Activated CD4-positive, alpha-beta T cell treated with anti-CD3 and anti-CD28 coated beads for 36 hours (primary cell): ENCODE measurements around the gene GALNT16. TPM values are rescaled to one million over a fixed set of nuclear protein-coding genes. Genes with fewer than 3 reads are reported as not detected.

Source experiments
- ATAC-seq: fragments of 200-7000 bp; cut with Tn5 transposase; one replicate; pipeline ENCODE4 v1.10.0; 2021; ENCODE audit warnings: mild to moderate bottlenecking, moderate library complexity
- CTCF ChIA-PET: fragments of 350-600 bp; sonication (Branson Sonifier 250); formaldehyde crosslinking; loops from one replicate; lab custom pipeline; 2021; ENCODE audit warnings: antibody characterized with exemption; lab: Charles Lee
- POLR2A ChIA-PET: fragments of 350-600 bp; sonication (Branson Sonifier 250); formaldehyde crosslinking; loops from one replicate; lab custom pipeline; 2021; ENCODE audit warnings: antibody characterized with exemption, inconsistent platforms; lab: Charles Lee
- DNase-seq: peaks from one replicate; pipeline ENCODE4 v3.0.0-alpha.2; 2020
- H3K27ac Mint-ChIP-seq: one replicate; pipeline ENCODE4 v1.8.0; 2021; ENCODE audit warnings: mixed read lengths
- H3K27me3 Mint-ChIP-seq: one replicate; pipeline ENCODE4 v1.8.0; 2021; ENCODE audit warnings: mixed read lengths
- H3K36me3 Mint-ChIP-seq: one replicate; pipeline ENCODE4 v1.8.0; 2021; ENCODE audit warnings: low read depth, mixed read lengths
- H3K4me1 Mint-ChIP-seq: one replicate; pipeline ENCODE4 v1.8.0; 2021; ENCODE audit warnings: mixed read lengths
- H3K4me3 Mint-ChIP-seq: one replicate; pipeline ENCODE4 v1.8.0; 2021; ENCODE audit warnings: mild to moderate bottlenecking, moderate library complexity, mixed read lengths
- H3K9me3 Mint-ChIP-seq: one replicate; pipeline ENCODE4 v1.8.0; 2021; ENCODE audit warnings: low read depth, mixed read lengths
- intact Hi-C, 2 experiments: fragments of 100-400 bp; cut with DNase I in 1 of 2; cut with micrococcal nuclease in 1 of 2; formaldehyde crosslinking; loops; one replicate each; pipeline versions ENCODE4 v1.14.2 to v1.15.1; 2022 to 2024; cut with DNase I, micrococcal nuclease
- total RNA-seq, 2 experiments: library from RNA; stranded (reverse); gene quantifications; one replicate each; pipeline ENCODE4 v1.2.3, GENCODE V29; 2021

GALNT16 gene
- total RNA-seq, 2 experiments from 2014 or later: 0.14 TPM; not detected in 1

DNA sequence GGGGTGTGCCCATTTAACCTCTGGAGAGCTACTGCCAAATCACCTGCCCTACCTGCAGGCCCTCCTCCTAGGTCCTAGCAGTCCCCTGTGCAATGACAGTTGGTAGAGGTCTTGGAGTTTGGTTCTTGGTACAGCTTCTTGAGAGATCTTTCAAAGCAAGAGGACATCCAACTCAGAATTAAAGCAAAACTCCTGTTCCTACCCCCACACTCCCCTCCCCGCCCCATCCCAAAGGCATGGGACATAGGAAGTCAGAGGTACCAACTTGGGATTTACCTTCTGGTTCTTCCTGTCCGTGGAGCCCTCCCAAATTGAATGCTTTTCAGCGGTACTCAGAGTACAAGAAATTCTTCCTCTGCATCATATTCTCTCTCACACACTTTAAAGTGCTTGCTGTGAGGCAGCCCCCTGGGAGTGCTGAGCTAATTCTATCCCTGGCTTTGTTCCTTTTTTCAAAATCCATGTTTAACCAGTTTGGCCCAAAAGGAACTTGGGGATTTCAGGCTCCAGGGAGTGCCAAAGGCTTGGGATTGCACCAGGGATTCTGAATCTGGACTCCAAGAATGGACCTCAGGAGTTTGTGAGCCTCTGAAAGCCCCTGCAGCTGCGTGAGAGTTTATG lies 40.8 kb downstream of the GALNT16 start:
- intact Hi-C loops: no loop called here
- ATAC-seq (no peak), DNase-seq (no peak)
- H3K4me1 Mint-ChIP-seq: no peaks in the 10 kb centered on the region
- H3K27ac Mint-ChIP-seq: no peak overlapping the region
- H3K27me3 Mint-ChIP-seq: peaks cover 2% of the 10 kb centered on the region
- H3K4me3 Mint-ChIP-seq: no peak overlapping the region
- no peaks in the 10 kb centered on the region for H3K36me3 Mint-ChIP-seq
- ChIA-PET POLR2A (no interaction called here), CTCF (interaction anchor here (0.7 to 1.8 kb wide), 2 partner anchors 9 to 159 kb away, joined by 3 to 6 read pairs; no protein-coding TSS in a partner anchor)
- no peaks in the 10 kb centered on the region for H3K9me3 Mint-ChIP-seq

DNA sequence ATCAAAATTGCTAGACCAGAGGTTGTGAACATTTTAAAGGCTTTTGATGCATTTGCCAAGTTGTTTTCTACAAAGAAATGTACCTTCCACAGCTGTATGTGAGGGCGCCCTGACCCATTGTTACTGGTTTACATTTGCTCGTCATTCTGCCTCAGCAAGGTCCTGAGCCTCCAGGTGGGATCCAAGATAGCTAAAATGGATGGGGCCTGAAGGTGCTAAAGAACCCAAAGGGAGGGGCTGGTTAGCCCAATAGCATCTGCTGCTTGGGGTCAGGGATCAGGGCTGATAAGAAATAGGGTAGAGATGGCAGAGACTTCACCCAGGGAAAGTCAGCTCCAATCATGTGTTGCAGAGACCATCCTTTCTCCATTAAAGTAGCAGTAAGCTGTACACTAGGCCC lies 43.1 kb downstream of the GALNT16 start:
- no peaks in the 10 kb centered on the region for H3K9me3 Mint-ChIP-seq
- ATAC-seq (no peak), DNase-seq (no peak)
- POLR2A ChIA-PET: no interaction called here
- no peak overlapping the region for H3K4me3 Mint-ChIP-seq
- H3K36me3 Mint-ChIP-seq: no peaks in the 10 kb centered on the region
- CTCF ChIA-PET: interaction anchor here (1.0 kb wide), 1 partner anchor 42 kb away, joined by 3 read pairs; no protein-coding TSS in a partner anchor
- no peak overlapping the region for H3K27ac Mint-ChIP-seq
- peaks cover 9% of the 10 kb centered on the region for H3K27me3 Mint-ChIP-seq
- intact Hi-C loops: no loop called here
- H3K4me1 Mint-ChIP-seq: no peaks in the 10 kb centered on the region

DNA sequence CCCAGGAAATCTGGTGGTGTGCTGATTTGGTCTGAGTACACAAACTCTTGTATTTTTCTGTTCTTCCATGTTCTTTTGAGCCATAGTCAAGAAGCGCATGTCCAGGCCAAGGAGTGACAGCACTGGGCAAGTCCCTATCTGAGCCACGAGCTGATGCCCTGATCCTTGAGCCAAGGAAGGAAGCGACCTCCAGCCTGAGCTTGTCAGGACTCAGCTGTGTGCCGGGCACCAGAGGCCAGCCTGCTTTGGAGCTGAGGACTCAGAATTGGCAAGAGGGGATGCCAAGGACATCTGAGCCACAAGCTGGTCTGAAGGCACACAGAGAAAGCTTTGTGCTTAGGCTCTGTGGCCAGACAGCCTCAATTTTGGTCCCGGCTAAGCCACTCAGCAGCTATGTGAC lies 52.6 kb downstream of the GALNT16 start:
- no peak overlapping the region for H3K27ac Mint-ChIP-seq
- ChIA-PET POLR2A (no interaction called here), CTCF (interaction anchor here (0.5 kb wide), 1 partner anchor 148 kb away, joined by 3 read pairs; no protein-coding TSS in a partner anchor)
- H3K4me1 Mint-ChIP-seq: no peaks in the 10 kb centered on the region
- H3K4me3 Mint-ChIP-seq: no peak overlapping the region
- DNase-seq (no peak), ATAC-seq (no peak)
- H3K9me3 Mint-ChIP-seq: peaks cover 4% of the 10 kb centered on the region
- H3K27me3 Mint-ChIP-seq: peaks cover 5% of the 10 kb centered on the region
- no peaks in the 10 kb centered on the region for H3K36me3 Mint-ChIP-seq
- intact Hi-C loops: no loop called here

DNA sequence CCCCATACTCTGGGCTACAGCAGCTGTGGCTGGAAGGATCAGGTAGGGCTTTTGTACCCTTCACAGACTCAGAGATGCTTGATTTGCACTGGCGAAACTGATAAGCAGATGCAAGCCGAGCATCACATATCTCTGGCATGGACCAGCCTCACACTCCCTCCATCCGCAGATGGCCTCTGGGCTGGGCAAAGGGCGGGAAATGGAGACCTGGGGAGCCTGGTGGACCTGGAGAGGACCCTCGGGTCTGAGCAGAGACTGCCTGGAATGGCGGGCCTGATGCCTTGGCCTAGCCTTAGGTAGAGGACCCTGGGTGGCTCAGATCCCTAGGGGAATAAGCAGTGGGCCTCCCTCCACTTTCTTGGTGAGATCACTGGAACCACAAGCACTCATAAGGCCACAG lies 53.2 kb downstream of the GALNT16 start:
- Mint-ChIP-seq H3K4me1 (no peaks in the 10 kb centered on the region), H3K27me3 (peaks cover 2% of the 10 kb centered on the region), H3K27ac (no peak overlapping the region), H3K4me3 (no peak overlapping the region), H3K36me3 (no peaks in the 10 kb centered on the region), H3K9me3 (peaks cover 4% of the 10 kb centered on the region)
- intact Hi-C loops: no loop called here
- ChIA-PET POLR2A (no interaction called here), CTCF (interaction anchor here (0.5 kb wide), 1 partner anchor 148 kb away, joined by 3 read pairs; no protein-coding TSS in a partner anchor)
- DNase-seq (no peak), ATAC-seq (no peak)

DNA sequence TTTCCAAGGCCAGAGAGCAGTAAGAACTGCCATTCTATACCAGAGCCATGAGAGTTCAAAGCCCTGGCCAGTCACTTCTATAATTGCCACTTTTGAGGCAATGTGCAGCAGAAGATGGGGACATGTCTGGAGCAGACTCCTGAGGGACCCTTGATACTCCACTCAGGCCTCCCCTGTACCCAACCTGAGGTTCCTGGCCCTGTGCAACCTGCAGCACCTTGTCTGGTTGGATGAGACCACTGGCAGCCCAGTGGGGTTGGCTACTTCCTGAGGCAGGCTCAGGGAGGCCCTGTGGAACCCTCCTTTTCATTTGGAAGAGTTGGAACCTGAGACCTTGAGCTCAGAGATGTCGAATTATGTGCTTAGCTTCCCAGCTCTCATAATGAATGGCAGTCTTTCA lies 54.4 kb downstream of the GALNT16 start:
- intact Hi-C loops: no loop called here
- DNase-seq: no peak
- ChIA-PET CTCF (interaction anchor here (0.7 to 1.5 kb wide), 3 partner anchors 16 to 146 kb away, joined by 3 to 5 read pairs (median 4); no protein-coding TSS in a partner anchor), POLR2A (interaction anchor here (0.7 kb wide), 1 partner anchor 54 kb away, joined by 3 read pairs; no protein-coding TSS in a partner anchor)
- Mint-ChIP-seq H3K36me3 (no peaks in the 10 kb centered on the region), H3K4me1 (no peaks in the 10 kb centered on the region), H3K9me3 (peaks cover 4% of the 10 kb centered on the region), H3K27me3 (peaks cover 2% of the 10 kb centered on the region), H3K27ac (no peak overlapping the region), H3K4me3 (no peak overlapping the region)
- no peak for ATAC-seq

DNA sequence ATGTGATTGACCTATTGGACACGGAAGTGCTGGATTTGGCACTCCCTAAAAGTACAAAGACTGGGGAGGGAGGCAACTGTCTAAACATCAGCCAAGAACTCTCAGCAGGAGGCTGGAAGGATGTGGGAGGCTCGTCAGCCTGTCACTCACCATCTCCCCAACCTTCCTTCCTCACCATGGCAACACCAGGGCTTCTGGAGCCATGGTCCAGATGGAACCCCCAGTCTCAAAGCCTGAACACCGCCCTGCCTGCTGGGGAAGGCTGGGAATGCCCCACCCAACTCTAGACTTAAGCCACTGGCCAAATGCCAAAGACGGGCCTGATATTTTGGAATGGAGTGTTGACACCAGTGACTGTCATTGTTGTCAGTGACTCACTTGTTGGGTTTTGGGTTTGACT lies 55.3 kb downstream of the GALNT16 start:
- DNase-seq (no peak), ATAC-seq (no peak)
- H3K9me3 Mint-ChIP-seq: peaks cover 4% of the 10 kb centered on the region
- CTCF ChIA-PET: interaction anchor here (0.5 to 1.5 kb wide), 2 partner anchors 40 to 145 kb away, joined by 3 to 4 read pairs; no protein-coding TSS in a partner anchor
- no peaks in the 10 kb centered on the region for H3K4me1 Mint-ChIP-seq
- intact Hi-C loops: no loop called here
- no peaks in the 10 kb centered on the region for H3K36me3 Mint-ChIP-seq
- no peak overlapping the region for H3K4me3 Mint-ChIP-seq
- POLR2A ChIA-PET: no interaction called here
- no peaks in the 10 kb centered on the region for H3K27me3 Mint-ChIP-seq
- no peak overlapping the region for H3K27ac Mint-ChIP-seq

DNA sequence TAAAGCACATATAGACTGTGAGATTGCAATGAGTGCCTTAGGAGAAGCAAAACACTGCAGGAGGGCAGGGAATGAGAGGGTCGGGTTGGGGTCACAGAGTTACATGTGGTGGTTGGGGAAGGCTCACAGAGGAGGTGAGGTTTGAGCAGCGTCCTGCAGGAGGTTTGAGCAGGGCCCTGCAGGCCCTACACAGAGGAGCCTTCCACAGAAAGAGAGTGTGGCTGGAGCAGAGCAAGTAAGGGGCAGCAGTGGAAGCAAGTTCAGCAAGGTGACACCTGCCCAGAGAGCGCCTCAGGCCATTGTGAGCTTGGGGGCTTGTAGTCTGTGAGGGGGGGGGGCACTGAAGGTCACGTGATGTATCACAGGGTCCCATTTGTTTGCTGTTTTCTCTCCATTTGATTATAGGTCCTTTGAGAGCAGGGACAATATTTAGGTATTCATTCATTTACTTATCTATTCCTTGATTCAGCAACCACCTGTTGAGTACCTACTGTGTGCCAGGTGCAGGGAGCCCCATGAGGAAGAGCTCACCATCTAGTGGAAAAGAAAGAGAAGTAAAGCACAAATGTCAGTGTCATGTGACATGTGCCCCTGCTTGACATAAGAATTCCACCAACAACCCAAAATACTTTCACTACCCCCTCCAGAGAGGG lies 56.6 kb downstream of the GALNT16 start:
- no peaks in the 10 kb centered on the region for H3K4me1 Mint-ChIP-seq
- no peak for DNase-seq

DNA sequence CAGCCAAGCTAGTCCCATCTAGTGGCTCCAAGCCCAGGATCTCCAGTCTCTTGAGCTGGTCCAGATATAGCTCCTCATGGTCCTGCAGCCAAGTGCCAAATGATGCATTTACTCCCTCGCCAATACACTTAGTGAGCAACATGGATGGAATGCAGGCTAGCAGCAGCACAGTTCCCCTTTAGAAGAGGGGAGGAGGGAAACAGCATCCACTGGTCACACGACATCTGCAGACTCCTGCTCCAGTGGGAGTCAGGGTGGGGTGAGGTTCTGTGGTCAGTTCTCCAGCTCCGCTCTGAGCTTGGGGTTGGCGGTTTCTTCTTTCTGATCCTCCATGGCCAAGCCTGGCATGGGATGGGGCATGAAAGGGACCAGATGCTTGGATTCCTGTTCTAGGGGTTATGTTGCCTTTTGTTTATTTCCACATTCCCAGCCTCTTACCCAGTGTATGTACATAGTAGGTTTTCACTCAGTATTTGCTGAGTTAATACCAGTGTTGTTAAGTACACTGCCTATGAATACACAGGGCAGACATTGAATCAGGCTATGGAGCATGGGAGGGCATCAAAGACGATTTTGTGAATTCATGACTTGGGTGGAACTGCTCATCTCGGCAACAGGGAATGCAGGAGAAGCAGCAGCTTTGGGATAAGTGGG lies 57.3 kb downstream of the GALNT16 start:
- ChIA-PET CTCF (interaction anchor here (0.8 to 1.9 kb wide), 2 partner anchors 30 to 69 kb away, joined by 5 to 6 read pairs; no protein-coding TSS in a partner anchor), POLR2A (no interaction called here)
- peaks cover 4% of the 10 kb centered on the region for H3K9me3 Mint-ChIP-seq
- ATAC-seq (no peak), DNase-seq (no peak)
- no peak overlapping the region for H3K27ac Mint-ChIP-seq
- no peaks in the 10 kb centered on the region for H3K27me3 Mint-ChIP-seq
- no peaks in the 10 kb centered on the region for H3K4me1 Mint-ChIP-seq
- intact Hi-C loops: no loop called here
- H3K36me3 Mint-ChIP-seq: no peaks in the 10 kb centered on the region
- H3K4me3 Mint-ChIP-seq: no peak overlapping the region

More for the DNA sequence above, 56.6 kb downstream of the GALNT16 start:
- Mint-ChIP-seq H3K27me3 (no peaks in the 10 kb centered on the region), H3K4me3 (no peak overlapping the region), H3K9me3 (peaks cover 4% of the 10 kb centered on the region), H3K27ac (no peak overlapping the region), H3K36me3 (no peaks in the 10 kb centered on the region)
- ChIA-PET POLR2A (no interaction called here), CTCF (interaction anchor here (0.6 to 1.9 kb wide), 3 partner anchors 30 to 258 kb away, joined by 4 to 5 read pairs (median 4); partner anchors contain the start of gene CCDC177)
- intact Hi-C loops: no loop called here
- no peak for ATAC-seq

DNA sequence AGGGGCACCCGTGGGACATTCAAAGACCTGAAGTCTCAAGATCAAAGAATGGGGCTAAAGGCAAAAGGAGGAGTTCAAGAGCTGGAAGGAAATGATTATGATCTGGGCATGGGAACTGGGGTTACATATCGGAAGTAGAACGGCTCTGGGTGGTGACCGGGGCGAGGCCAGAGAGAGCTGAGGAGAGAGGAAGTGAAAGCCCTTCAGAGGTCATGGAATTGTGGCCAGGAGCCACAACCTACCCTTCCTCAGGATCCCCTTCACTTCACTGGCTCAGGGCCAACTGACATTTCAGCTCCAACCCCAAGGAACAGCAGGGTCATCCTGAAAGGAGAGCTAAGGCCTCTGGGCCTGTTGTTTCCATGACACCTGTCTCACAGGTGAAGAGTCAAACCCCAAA lies 57.8 kb downstream of the GALNT16 start:
- DNase-seq (no peak), ATAC-seq (no peak)
- Mint-ChIP-seq H3K27me3 (no peaks in the 10 kb centered on the region), H3K9me3 (peaks cover 4% of the 10 kb centered on the region), H3K4me3 (no peak overlapping the region), H3K4me1 (no peaks in the 10 kb centered on the region), H3K27ac (no peak overlapping the region), H3K36me3 (no peaks in the 10 kb centered on the region)
- ChIA-PET POLR2A (interaction anchor here (0.6 kb wide), 1 partner anchor 65 kb away, joined by 5 read pairs; no protein-coding TSS in a partner anchor), CTCF (interaction anchor here (0.8 to 1.9 kb wide), 2 partner anchors 29 to 69 kb away, joined by 5 to 6 read pairs; no protein-coding TSS in a partner anchor)
- intact Hi-C loops: no loop called here

DNA sequence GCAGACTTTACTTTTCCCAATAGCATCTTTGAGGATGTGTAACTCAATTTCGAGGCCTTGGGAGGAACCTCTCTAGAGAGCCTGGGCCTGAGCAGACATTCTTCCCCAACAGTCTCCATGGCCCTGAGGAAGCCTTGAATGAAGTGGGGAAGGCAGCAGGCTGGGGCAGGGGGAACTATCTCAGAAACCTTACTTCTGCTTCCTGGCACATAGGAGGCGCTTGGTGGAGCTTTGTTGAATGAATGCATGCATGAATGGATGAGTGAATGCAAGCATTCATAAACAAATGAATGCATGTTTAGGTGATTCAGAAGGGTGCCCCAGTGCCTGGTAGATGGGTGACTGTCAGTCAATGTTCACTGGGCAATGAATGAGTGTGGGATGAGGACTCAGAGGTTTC lies 58.3 kb downstream of the GALNT16 start:
- ATAC-seq (no peak), DNase-seq (no peak)
- ChIA-PET POLR2A (interaction anchor here (0.6 kb wide), 1 partner anchor 65 kb away, joined by 5 read pairs; no protein-coding TSS in a partner anchor), CTCF (interaction anchor here (0.8 to 1.9 kb wide), 2 partner anchors 29 to 70 kb away, joined by 5 to 6 read pairs; no protein-coding TSS in a partner anchor)
- H3K4me3 Mint-ChIP-seq: no peak overlapping the region
- H3K4me1 Mint-ChIP-seq: no peaks in the 10 kb centered on the region
- peaks cover 4% of the 10 kb centered on the region for H3K9me3 Mint-ChIP-seq
- intact Hi-C loops: no loop called here
- H3K36me3 Mint-ChIP-seq: no peaks in the 10 kb centered on the region
- no peaks in the 10 kb centered on the region for H3K27me3 Mint-ChIP-seq
- H3K27ac Mint-ChIP-seq: no peak overlapping the region

DNA sequence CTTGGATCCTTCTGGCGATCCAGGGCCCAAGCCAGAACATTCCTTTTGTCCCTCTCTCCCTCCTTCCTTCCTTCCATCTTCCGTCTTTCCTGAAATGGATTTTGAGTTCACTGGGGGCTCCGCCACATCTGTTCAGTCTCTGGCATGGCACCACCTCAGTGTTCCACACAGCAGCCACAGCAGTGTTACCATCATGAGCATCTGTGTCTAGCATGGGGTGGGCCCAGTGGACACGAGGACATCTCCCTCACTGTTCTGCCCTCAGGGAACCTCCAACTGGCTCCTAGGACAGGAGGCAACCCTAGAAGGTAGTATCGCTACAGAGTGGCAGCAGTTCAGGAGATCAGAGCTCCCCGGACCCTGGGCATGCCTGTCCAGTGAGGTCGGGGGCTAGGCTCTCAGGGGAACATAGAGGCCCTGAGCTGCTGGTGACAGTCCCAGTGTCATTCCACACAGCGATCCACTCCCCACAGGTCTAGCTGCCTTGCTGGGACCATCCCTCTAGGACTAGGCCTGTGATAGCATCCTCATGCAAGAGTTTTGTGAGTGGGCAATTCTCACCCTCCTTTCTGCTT lies 59.0 kb downstream of the GALNT16 start:
- POLR2A ChIA-PET: no interaction called here
- no peaks in the 10 kb centered on the region for H3K27me3 Mint-ChIP-seq
- H3K36me3 Mint-ChIP-seq: no peaks in the 10 kb centered on the region
- H3K4me1 Mint-ChIP-seq: no peaks in the 10 kb centered on the region
- no peak overlapping the region for H3K4me3 Mint-ChIP-seq
- H3K9me3 Mint-ChIP-seq: peaks cover 4% of the 10 kb centered on the region
- H3K27ac Mint-ChIP-seq: no peak overlapping the region
- DNase-seq (no peak), ATAC-seq (no peak)
- intact Hi-C loops: no loop called here
- CTCF ChIA-PET: interaction anchor here (1.9 kb wide), 1 partner anchor 28 kb away, joined by 5 read pairs; no protein-coding TSS in a partner anchor
